CD4-positive, CD25-positive, alpha-beta regulatory T cell (primary cell): ENCODE data around the gene SH3GL1. TPM values are rescaled to one million over a fixed set of nuclear protein-coding genes. Genes with fewer than 3 reads are reported as not detected.
A peak's percentile ranks its signal among the peaks of the same experiment; 100 is the strongest.
"Not testable (repeated sequence)": the region's sequence is repeated elsewhere in the genome, so short reads cannot be mapped to it uniquely, and the experiment has no call there.

Experiments
- ATAC-seq, 2 donors: fragments of 150-1000 bp; cut with Tn5 transposase; one replicate each; pipeline ENCODE4 v1.10.0; 2021; ENCODE audit warnings: low read depth in 2 of 2, moderate number of reproducible peaks in 2 of 2, moderate library complexity in 1 of 2
- DNase-seq, 3 donors: peaks; one replicate each; pipeline versions ENCODE4 v3.0.0 to v3.0.0-alpha.2; 2012 to 2022; ENCODE audit warnings: mixed read lengths in 1 of 3
- H3K27ac ChIP-seq: one replicate; pipeline ENCODE4 v1.7.0; 2013; ENCODE audit warnings: mild to moderate bottlenecking, low read length; ENCODE audit not compliant: insufficient read depth, poor library complexity, severe bottlenecking
- H3K27me3 ChIP-seq: one replicate; pipeline ENCODE4 v1.7.0; 2013; ENCODE audit warnings: low read length; ENCODE audit not compliant: control insufficient read depth, insufficient read depth
- H3K36me3 ChIP-seq: one replicate; pipeline ENCODE4 v1.7.0; 2013; ENCODE audit warnings: mild to moderate bottlenecking, low read length, moderate library complexity; ENCODE audit not compliant: control insufficient read depth, insufficient read depth
- H3K4me1 ChIP-seq: 2 replicates; pipeline ENCODE4 v1.7.0; 2013; ENCODE audit warnings: mild to moderate bottlenecking, low read length; ENCODE audit not compliant: insufficient read depth, control insufficient read depth, poor library complexity, severe bottlenecking
- H3K4me3 ChIP-seq: one replicate; pipeline ENCODE4 v1.7.0; 2013; ENCODE audit warnings: low read depth, mild to moderate bottlenecking, low read length, moderate library complexity
- H3K9me3 ChIP-seq, 2 experiments: 1 replicate in 1 of 2; 2 replicates in 1 of 2; pipeline ENCODE4 v1.7.0; 2013; ENCODE audit warnings: low read length in 2 of 2, mild to moderate bottlenecking in 1 of 2, moderate library complexity in 1 of 2; ENCODE audit not compliant: control insufficient read depth in 2 of 2
- H3K27ac Mint-ChIP-seq, 3 donors: one replicate each; pipeline ENCODE4 v1.8.0; 2020 to 2022; ENCODE audit warnings: mild to moderate bottlenecking in 3 of 3, mixed read lengths in 3 of 3, moderate library complexity in 2 of 3
- H3K27me3 Mint-ChIP-seq: one replicate; pipeline ENCODE4 v1.8.0; 2022; ENCODE audit warnings: mild to moderate bottlenecking, mixed read lengths
- H3K36me3 Mint-ChIP-seq: one replicate; pipeline ENCODE4 v1.8.0; 2020; ENCODE audit warnings: mixed read lengths
- H3K4me1 Mint-ChIP-seq, 4 donors: one replicate each; pipeline ENCODE4 v1.8.0; 2020 to 2022; ENCODE audit warnings: mixed read lengths in 4 of 4, mild to moderate bottlenecking in 1 of 4
- H3K4me3 Mint-ChIP-seq, 4 donors: one replicate each; pipeline ENCODE4 v1.8.0; 2020 to 2022; ENCODE audit warnings: mild to moderate bottlenecking in 4 of 4, mixed read lengths in 4 of 4, moderate library complexity in 3 of 4
- H3K9me3 Mint-ChIP-seq, 7 donors: one replicate each; pipeline ENCODE4 v1.8.0; 2020 to 2022; ENCODE audit warnings: mixed read lengths in 7 of 7, mild to moderate bottlenecking in 3 of 7, moderate library complexity in 2 of 7
- polyA plus RNA-seq, 4 donors: library from polyadenylated mRNA; unstranded; fragments of 300-500 nt; fragmentation: Illumina TruSeq; gene quantifications; one replicate each; pipeline ENCODE4 v1.2.3, GENCODE V29; 2021
- total RNA-seq: library from RNA; stranded (reverse); gene quantifications from one replicate; pipeline ENCODE4 v1.2.3, GENCODE V29; 2022

Gene SH3GL1
- total and polyA plus RNA-seq, 5 donors from 2014 or later, result 13.4 to 54.0 (median 18.1) TPM

- no peak overlapping the region for H3K27ac Mint-ChIP-seq
- H3K4me3 ChIP-seq, result no peak overlapping the region
- H3K4me3 Mint-ChIP-seq, result peak overlapping the region in 3 of 4 donors; percentile 5 to 88 (median 54)
Measured at GRCh38 chr19:4329858-4330257, 70.5 kb downstream of the SH3GL1 start.

GRCh38 chr19:4328991-4329681, 71.2 kb downstream of the SH3GL1 start:
- Histone ChIP-seq H3K27ac (peak overlapping the region; percentile 14), H3K4me1 (peaks cover 22% of the 10 kb centered on the region), H3K4me3 (peak overlapping the region; percentile 37)
- Mint-ChIP-seq H3K27me3 (peaks cover 14% of the 10 kb centered on the region), H3K4me3 (peak overlapping the region; percentile 82 to 93 (median 89)), H3K27ac (peak overlapping the region in 1 of 3 donors; percentile 79), H3K4me1 (peaks cover 0 to 29% (median 16%) of the 10 kb centered on the region in 4 donors)
- DNase-seq, H3K9me3 Mint-ChIP-seq, H3K36me3 ChIP-seq, H3K9me3 ChIP-seq, H3K27me3 ChIP-seq, ATAC-seq, H3K36me3 Mint-ChIP-seq: not testable (repeated sequence)

More at GRCh38 chr19:4329858-4330257, 70.5 kb downstream of the SH3GL1 start:
- H3K27me3 Mint-ChIP-seq, result peaks cover 11% of the 10 kb centered on the region
- Histone ChIP-seq H3K9me3 (no peaks in the 10 kb centered on the region), H3K27ac (no peak overlapping the region), H3K36me3 (no peaks in the 10 kb centered on the region), H3K27me3 (no peaks in the 10 kb centered on the region), H3K4me1 (peaks cover 22% of the 10 kb centered on the region)
- H3K36me3 Mint-ChIP-seq, result peaks cover 4% of the 10 kb centered on the region
- H3K4me1 Mint-ChIP-seq, result peaks cover 0 to 29% (median 16%) of the 10 kb centered on the region in 4 donors
- peaks cover 0 to 4% (median 0%) of the 10 kb centered on the region in 7 donors for H3K9me3 Mint-ChIP-seq
- no peak for DNase-seq
- no peak for ATAC-seq

- Mint-ChIP-seq H3K27me3 (peaks cover 14% of the 10 kb centered on the region), H3K4me3 (peak overlapping the region; percentile 82 to 93 (median 89)), H3K4me1 (peaks cover 0 to 29% (median 16%) of the 10 kb centered on the region in 4 donors), H3K36me3 (no peaks in the 10 kb centered on the region), H3K9me3 (peaks cover 0 to 3% (median 0%) of the 10 kb centered on the region in 7 donors), H3K27ac (peak overlapping the region; percentile 69 to 90 (median 89))
- Histone ChIP-seq H3K27ac (peak overlapping the region; percentile 14), H3K27me3 (no peaks in the 10 kb centered on the region), H3K9me3 (no peaks in the 10 kb centered on the region), H3K4me3 (peak overlapping the region; percentile 37), H3K36me3 (no peaks in the 10 kb centered on the region), H3K4me1 (peaks cover 22% of the 10 kb centered on the region)
- DNase-seq (peak; percentile 81 to 89 (median 85)), ATAC-seq (peak; percentile 90)
Measured at GRCh38 chr19:4328243-4328990, 71.9 kb downstream of the SH3GL1 start.

DNA sequence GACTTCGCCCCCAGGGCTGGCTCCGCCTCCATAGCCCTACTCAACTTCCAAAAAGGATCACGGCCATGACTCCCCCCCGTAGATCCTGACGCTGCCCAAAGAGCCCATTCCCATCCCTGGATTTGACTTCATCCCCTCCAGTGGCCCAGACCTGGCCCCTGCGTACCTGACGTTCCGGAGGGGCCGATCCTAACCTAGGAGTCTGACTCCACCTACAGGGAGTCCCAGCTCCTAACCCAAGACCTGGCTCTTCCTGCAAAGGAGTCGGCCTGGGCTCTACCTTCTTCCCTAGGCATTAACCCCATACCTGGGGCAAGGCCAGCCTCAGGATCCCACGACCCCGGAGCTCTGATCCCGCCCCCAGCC, 72.5 kb downstream of the SH3GL1 start:
- peak overlapping the region in 2 of 3 donors; percentile 69 for H3K27ac Mint-ChIP-seq
- peaks cover 0 to 29% (median 16%) of the 10 kb centered on the region in 4 donors for H3K4me1 Mint-ChIP-seq
- Histone ChIP-seq H3K4me3 (peak overlapping the region; percentile 53), H3K4me1 (peaks cover 22% of the 10 kb centered on the region), H3K36me3 (no peaks in the 10 kb centered on the region), H3K27ac (peak overlapping the region; percentile 14), H3K27me3 (no peaks in the 10 kb centered on the region), H3K9me3 (no peaks in the 10 kb centered on the region)
- DNase-seq, result no peak
- peaks cover 14% of the 10 kb centered on the region for H3K27me3 Mint-ChIP-seq
- no peaks in the 10 kb centered on the region for H3K36me3 Mint-ChIP-seq
- peaks cover 0 to 3% (median 0%) of the 10 kb centered on the region in 7 donors for H3K9me3 Mint-ChIP-seq
- H3K4me3 Mint-ChIP-seq, result peak overlapping the region; percentile 74 to 90 (median 88)
- ATAC-seq, result no peak

- DNase-seq (peak; percentile 38 to 56 (median 55)), ATAC-seq (no peak)
- Mint-ChIP-seq H3K9me3 (peaks cover 0 to 3% (median 0%) of the 10 kb centered on the region in 7 donors), H3K27ac (peak overlapping the region in 2 of 3 donors; percentile 69), H3K4me3 (peak overlapping the region; percentile 74 to 90 (median 88)), H3K27me3 (peaks cover 14% of the 10 kb centered on the region), H3K4me1 (peaks cover 0 to 29% (median 16%) of the 10 kb centered on the region in 4 donors), H3K36me3 (no peaks in the 10 kb centered on the region)
- peak overlapping the region; percentile 53 for H3K4me3 ChIP-seq
- H3K4me1 ChIP-seq, result peaks cover 22% of the 10 kb centered on the region
- H3K27me3 ChIP-seq, result no peaks in the 10 kb centered on the region
- no peaks in the 10 kb centered on the region for H3K9me3 ChIP-seq
- no peaks in the 10 kb centered on the region for H3K36me3 ChIP-seq
- no peak overlapping the region for H3K27ac ChIP-seq
Measured at GRCh38 chr19:4327252-4327876, 73.0 kb downstream of the SH3GL1 start.

- H3K27me3 ChIP-seq, result no peaks in the 10 kb centered on the region
- H3K4me3 ChIP-seq, result no peak overlapping the region
- Mint-ChIP-seq H3K27ac (peak overlapping the region in 1 of 3 donors; percentile 69), H3K9me3 (peaks cover 0 to 5% (median 0%) of the 10 kb centered on the region in 7 donors), H3K4me1 (peaks cover 0 to 29% (median 16%) of the 10 kb centered on the region in 4 donors), H3K27me3 (peaks cover 14% of the 10 kb centered on the region), H3K36me3 (no peaks in the 10 kb centered on the region), H3K4me3 (peak overlapping the region in 3 of 4 donors; percentile 74 to 90 (median 88))
- H3K9me3 ChIP-seq, result no peaks in the 10 kb centered on the region
- DNase-seq, result peak in 1 of 3 donors; percentile 25
- no peaks in the 10 kb centered on the region for H3K36me3 ChIP-seq
- H3K4me1 ChIP-seq, result peaks cover 22% of the 10 kb centered on the region
- no peak overlapping the region for H3K27ac ChIP-seq
- no peak for ATAC-seq
Measured at GRCh38 chr19:4326837-4327251, 73.5 kb downstream of the SH3GL1 start.

DNA sequence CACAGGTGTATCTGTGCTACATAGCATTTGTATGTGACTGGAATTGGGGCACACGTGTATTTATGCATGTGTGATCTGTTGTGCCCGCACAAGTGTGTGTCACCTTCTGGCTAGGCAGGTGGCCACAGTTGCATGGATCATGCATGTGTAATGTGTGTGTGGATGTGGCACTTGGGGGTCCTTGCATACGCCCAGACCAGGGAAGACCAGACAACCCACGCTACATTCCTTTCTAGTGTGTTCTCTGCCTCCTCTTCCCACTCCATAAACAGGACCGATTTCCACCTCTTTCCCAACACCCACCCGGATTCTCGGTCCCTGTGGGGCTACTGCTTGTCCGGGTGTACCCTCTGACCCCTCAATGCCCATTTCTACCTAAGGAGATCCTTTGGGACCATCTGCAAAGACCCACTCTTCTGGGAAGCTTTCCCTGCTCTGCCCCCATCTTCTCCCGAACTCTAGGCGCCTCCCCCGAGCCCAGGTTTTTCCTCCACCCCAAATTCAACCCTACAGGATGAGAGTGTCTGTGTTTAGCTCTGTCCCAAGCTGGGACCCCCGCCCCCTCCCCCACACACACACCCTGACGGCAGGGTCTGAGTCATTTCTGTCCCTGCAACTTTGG, 74.0 kb downstream of the SH3GL1 start:
- H3K9me3 Mint-ChIP-seq, result peaks cover 0 to 5% (median 0%) of the 10 kb centered on the region in 7 donors
- H3K4me3 ChIP-seq, result no peak overlapping the region
- H3K27ac Mint-ChIP-seq, result no peak overlapping the region
- no peak overlapping the region for H3K27ac ChIP-seq
- ATAC-seq, result no peak
- H3K9me3 ChIP-seq, result no peaks in the 10 kb centered on the region
- no peak for DNase-seq
- no peaks in the 10 kb centered on the region for H3K36me3 Mint-ChIP-seq
- H3K4me1 Mint-ChIP-seq, result peaks cover 0 to 29% (median 16%) of the 10 kb centered on the region in 4 donors
- H3K36me3 ChIP-seq, result no peaks in the 10 kb centered on the region
- no peaks in the 10 kb centered on the region for H3K27me3 ChIP-seq
- H3K27me3 Mint-ChIP-seq, result peaks cover 14% of the 10 kb centered on the region
- H3K4me1 ChIP-seq, result peaks cover 22% of the 10 kb centered on the region
- H3K4me3 Mint-ChIP-seq, result peak overlapping the region in 3 of 4 donors; percentile 54 to 80 (median 62)
